GM12874 (cell line): ENCODE results near the gene TULP3.

Experiments
- TF ChIP-seq, protein P1 (sequence below): IDR thresholded peaks from 2 replicates; pipeline ENCODE4 v1.5.1; 2011; ENCODE audit warnings: low read depth, mild to moderate bottlenecking, control low read depth, low read length, moderate library complexity; ENCODE audit not compliant: insufficient read depth

Gene TULP3

DNA sequence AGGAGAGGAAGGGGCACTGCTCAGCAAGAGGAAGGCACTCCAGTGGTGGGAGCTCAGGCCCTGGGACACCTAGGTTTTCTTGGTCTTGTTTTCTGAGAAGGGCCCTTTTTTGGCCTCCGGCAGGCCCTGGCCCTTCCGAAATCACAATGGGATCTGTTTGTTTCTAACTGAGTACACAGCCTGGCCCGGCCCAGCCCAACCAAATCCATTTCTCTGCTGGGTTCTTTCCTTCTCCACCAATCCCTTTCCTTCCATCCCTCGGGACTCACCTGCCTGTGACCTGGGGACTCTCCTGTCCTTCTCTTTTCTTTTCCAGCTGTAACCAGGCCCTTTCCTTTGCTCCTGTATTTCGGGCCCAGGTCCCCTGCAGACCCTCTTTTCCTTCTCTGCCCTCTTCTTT, 87.1 kb downstream of the TULP3 start:
- TF ChIP-seq, protein P1, sequence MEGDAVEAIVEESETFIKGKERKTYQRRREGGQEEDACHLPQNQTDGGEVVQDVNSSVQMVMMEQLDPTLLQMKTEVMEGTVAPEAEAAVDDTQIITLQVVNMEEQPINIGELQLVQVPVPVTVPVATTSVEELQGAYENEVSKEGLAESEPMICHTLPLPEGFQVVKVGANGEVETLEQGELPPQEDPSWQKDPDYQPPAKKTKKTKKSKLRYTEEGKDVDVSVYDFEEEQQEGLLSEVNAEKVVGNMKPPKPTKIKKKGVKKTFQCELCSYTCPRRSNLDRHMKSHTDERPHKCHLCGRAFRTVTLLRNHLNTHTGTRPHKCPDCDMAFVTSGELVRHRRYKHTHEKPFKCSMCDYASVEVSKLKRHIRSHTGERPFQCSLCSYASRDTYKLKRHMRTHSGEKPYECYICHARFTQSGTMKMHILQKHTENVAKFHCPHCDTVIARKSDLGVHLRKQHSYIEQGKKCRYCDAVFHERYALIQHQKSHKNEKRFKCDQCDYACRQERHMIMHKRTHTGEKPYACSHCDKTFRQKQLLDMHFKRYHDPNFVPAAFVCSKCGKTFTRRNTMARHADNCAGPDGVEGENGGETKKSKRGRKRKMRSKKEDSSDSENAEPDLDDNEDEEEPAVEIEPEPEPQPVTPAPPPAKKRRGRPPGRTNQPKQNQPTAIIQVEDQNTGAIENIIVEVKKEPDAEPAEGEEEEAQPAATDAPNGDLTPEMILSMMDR, result no peak

DNA sequence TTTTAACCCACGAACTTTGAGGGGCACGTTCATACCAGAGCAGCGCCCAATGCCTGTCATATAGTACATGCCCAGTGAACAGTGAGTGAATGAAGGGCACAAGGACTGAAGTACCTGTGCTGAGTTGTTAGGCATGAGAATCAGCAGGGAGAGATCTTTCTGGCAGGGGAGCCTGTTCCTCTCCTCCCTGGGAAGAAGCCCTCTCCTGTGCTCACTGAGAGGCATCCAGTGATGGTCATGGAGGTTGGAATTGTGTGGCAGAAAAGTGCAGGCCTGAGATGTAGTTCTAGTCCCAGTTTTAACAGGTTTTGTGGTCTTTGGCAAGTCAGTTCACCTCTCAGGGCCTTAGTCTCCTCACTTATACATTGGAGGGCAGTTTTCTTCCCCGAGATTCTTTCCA, 89.1 kb downstream of the TULP3 start:
- TF ChIP-seq, protein P1, result no peak

DNA sequence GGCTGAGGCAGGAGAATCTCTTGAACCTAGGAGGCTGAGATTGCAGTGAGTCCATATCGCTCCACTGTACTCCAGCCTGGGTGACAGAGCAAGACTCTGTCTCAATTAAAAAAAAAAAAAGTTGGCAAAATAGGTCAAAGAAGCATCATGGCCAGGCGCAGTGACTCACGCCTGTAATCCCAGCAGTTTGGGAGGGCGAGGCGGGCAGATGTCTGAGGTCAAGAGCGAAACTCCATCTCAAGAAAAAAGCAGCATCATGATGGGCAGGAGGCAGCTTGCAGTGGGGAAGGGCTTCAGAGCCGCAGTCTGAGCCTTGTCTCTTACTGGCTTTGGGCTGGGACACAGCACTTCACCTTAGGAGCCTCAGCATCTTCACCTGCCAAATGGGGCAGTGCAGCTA, 89.9 kb downstream of the TULP3 start:
- TF ChIP-seq, protein P1, result no peak

DNA sequence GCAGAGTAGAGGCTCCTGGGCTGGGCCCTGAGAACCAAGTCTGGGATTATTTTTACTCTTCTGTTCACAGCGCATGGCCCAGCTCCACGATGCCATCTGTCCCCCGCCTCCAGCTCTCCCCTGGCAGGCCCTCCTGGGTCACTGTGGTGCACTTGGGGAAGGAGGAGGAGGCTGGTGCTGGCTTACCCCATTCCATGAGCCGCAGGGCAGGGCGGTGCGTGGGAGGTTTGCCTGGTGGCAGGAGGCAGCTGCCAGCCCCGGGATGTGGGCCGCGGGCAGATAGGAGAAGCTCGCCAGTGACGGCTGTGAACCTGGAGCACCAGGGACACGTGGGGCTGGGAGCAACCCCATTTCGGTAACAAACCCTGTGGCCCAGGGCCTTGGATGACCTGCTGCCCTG, 91.7 kb downstream of the TULP3 start:
- TF ChIP-seq, protein P1, result no peak

DNA sequence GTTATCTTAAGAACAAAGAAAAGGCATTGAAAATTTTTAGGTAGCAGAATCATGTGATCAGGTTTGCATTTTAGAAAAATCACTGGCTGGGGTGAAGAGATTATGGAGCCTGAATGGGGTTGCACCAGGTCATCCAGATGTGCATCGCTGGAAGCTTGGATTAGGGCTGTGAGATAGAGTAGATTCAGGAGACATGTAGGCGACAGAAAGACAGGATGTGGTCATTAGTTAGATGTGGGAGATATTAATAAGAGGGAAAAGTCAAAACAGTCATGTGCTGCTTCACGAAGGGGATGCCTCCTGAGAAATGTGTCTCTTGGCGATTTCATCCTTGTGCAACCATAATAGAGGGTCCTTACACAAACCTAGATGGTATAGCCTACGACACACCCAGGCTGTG, 93.6 kb downstream of the TULP3 start:
- TF ChIP-seq, protein P1, result no peak

DNA sequence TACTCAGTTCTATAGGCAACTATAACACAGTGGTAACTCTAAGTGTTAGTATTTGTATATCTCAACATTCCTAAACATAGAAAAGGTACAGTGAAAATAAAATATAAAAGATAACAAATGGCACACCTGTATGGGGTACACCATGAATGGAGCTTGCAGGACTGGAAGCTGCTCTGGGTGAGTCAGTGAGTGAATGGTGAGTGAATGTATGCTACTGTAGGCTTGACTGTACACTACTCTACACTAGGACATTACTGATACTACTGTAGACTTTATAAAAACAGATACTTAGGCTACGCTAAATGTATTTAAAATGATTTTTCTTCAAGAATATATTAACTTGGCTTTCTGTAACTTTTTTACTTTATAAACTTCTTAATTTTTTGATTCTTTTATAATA, 94.0 kb downstream of the TULP3 start:
- TF ChIP-seq, protein P1, result no peak

DNA sequence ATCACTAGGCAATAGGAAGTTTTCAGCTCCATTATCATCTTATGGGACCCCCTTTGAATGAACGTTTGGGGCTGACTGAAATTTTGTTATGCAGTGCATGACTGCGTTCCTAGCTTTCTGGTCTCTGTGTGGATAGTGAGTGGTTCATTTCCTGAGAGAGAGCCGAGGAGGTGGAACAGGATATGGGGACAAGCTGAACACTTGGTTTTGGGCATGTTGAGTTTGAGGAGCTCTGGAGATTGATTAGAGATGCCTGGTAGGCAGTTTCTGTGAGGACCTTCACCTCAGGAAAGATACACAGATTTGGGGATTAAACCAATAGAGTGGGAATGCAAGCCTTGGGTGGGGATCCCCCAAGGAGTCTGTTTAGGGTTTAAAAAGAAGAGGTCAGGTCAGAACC, 96.2 kb downstream of the TULP3 start:
- TF ChIP-seq, protein P1, result no peak

DNA sequence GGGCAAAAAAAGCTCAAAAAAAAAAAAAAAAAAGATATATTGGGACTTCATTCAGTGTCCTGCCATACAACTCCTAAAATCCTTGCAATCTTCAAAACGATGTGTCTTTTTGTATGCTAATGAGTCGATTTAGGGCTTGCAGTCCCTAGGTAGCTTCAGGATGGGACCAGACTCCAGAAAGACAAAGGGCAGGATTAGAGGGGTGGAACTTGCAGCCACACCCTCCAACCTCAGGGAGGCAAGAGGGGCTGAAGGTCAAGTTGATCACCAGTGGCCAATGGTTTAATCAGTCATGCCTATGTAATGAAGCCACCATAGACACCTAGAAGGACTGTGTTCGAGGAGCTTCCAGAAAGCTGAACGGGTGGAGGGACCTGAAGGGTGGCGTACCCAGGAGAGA, 97.8 kb downstream of the TULP3 start:
- TF ChIP-seq, protein P1, result no peak
